GM12878 (cell line): ENCODE data around the gene SORCS2. TPM values are rescaled to one million over a fixed set of nuclear protein-coding genes. Genes with fewer than 3 reads are reported as not detected.

Experiments used
- ATAC-seq: fragments of 200-7000 bp; cut with Tn5 transposase; 3 replicates; pipeline ENCODE4 v1.9.1; 2020; ENCODE audit warnings: mild to moderate bottlenecking, moderate library complexity
- BruUV-seq: library from RNA; stranded (reverse); fragments of 400-500 nt; replicated peaks from 2 replicates; lab custom pipeline; 2021; lab: Mats Ljungman, UMichigan
- CTCF ChIA-PET: fragments of 300-600 bp; sonication (Branson Sonifier 250); formaldehyde crosslinking; extraction: SDS; loops from one replicate; lab custom pipeline; 2021; ENCODE audit warnings: inconsistent platforms; lab: Yijun Ruan, JAX
- POLR2A ChIA-PET: fragments of 350-600 bp; formaldehyde crosslinking; extraction: SDS; loops from one replicate; lab custom pipeline; 2021; ENCODE audit warnings: inconsistent platforms; lab: Charles Lee
- RAD21 ChIA-PET: fragments of 300-600 bp; sonication (Branson Sonifier 250); formaldehyde crosslinking; loops from one replicate; lab custom pipeline; 2023; ENCODE audit warnings: antibody characterized with exemption; ENCODE audit not compliant: unreplicated experiment; lab: Charles Lee
- SMC1A ChIA-PET: fragments of 300-600 bp; sonication (Branson Sonifier 250); formaldehyde crosslinking; loops from one replicate; lab custom pipeline; 2023; ENCODE audit not compliant: unreplicated experiment, uncharacterized antibody; lab: Charles Lee
- DNase-seq: peaks from one replicate; pipeline ENCODE4 v3.0.0-alpha.2; 2011; ENCODE audit warnings: low read depth, low spot score
- FAIRE-seq: peaks from 3 replicates; lab custom pipeline; 2011; peaks lifted over from hg19 to GRCh38; lab: Jason Lieb, UNC
- H2AFZ ChIP-seq: 2 replicates; pipeline ENCODE4 v1.6.0; 2011; ENCODE audit warnings: low read depth, low read length, control low read depth; ENCODE audit not compliant: control insufficient read depth
- H3K27ac ChIP-seq: 2 replicates; pipeline ENCODE4 v1.5.1; 2011; ENCODE audit warnings: control low read depth; ENCODE audit not compliant: control insufficient read depth, insufficient read depth
- H3K27me3 ChIP-seq, 2 experiments: replicated peaks in 1 of 2; 2 replicates each; pipeline versions ENCODE4 v1.6.0 to v1.6.1; 2011; ENCODE audit warnings: low read length in 1 of 2; ENCODE audit not compliant: control insufficient read depth in 2 of 2, insufficient read depth in 2 of 2
- H3K36me3 ChIP-seq, 2 experiments: 2 replicates each; pipeline ENCODE4 v1.5.1; 2011; ENCODE audit warnings: low read length in 1 of 2; ENCODE audit not compliant: control insufficient read depth in 2 of 2, insufficient read depth in 2 of 2
- H3K4me1 ChIP-seq: 2 replicates; pipeline ENCODE4 v1.6.1; 2011; ENCODE audit warnings: mild to moderate bottlenecking, low read length, moderate library complexity, mixed read lengths; ENCODE audit not compliant: control insufficient read depth, insufficient read depth
- H3K4me2 ChIP-seq: 2 replicates; pipeline ENCODE4 v1.6.0; 2011; ENCODE audit warnings: control low read depth; ENCODE audit not compliant: control insufficient read depth, insufficient read depth
- H3K4me3 ChIP-seq: fragments of 200-600 bp; sonication (generic); 2 replicates; pipeline ENCODE4 v1.5.1; 2016
- H3K79me2 ChIP-seq: 2 replicates; pipeline ENCODE4 v1.6.0; 2011; ENCODE audit warnings: low read length; ENCODE audit not compliant: control insufficient read depth, insufficient read depth
- H3K9ac ChIP-seq: 2 replicates; pipeline ENCODE4 v1.8.0; 2011; ENCODE audit warnings: low read length, control low read depth, mixed read lengths; ENCODE audit not compliant: control insufficient read depth, insufficient read depth
- H3K9me3 ChIP-seq: replicated peaks from 3 replicates; pipeline ENCODE4 v1.5.1; 2011; ENCODE audit warnings: mild to moderate bottlenecking, low read length; ENCODE audit not compliant: control insufficient read depth, insufficient read depth
- H4K20me1 ChIP-seq: 2 replicates; pipeline ENCODE4 v1.6.0; 2011; ENCODE audit not compliant: control insufficient read depth, insufficient read depth
- BHLHE40 ChIP-seq, 2 experiments: fragments of 450-650 bp in 1 of 2; IDR thresholded peaks; 2 replicates each; pipeline ENCODE4 v1.6.1; 2011 to 2017; ENCODE audit warnings: low read depth in 2 of 2, borderline replicate concordance in 1 of 2, improper control_type of control experiment in 1 of 2, low read length in 1 of 2, mild to moderate bottlenecking in 1 of 2
- CBFB ChIP-seq: IDR thresholded peaks from 2 replicates; pipeline ENCODE4 v1.6.1; 2016; ENCODE audit warnings: antibody characterized with exemption, low read depth
- EED ChIP-seq: sonication (generic); IDR thresholded peaks from 2 replicates; pipeline ENCODE4 v1.6.1; 2016; ENCODE audit warnings: antibody characterized with exemption, low read depth
- ETV6 ChIP-seq, 2 experiments: fragments of 450-650 bp in 1 of 2; IDR thresholded peaks in 1 of 2; conservative IDR thresholded peaks in 1 of 2; 2 replicates each; pipeline ENCODE4 v1.6.1; 2014; ENCODE audit warnings: antibody characterized with exemption in 1 of 2, borderline replicate concordance in 1 of 2, low read depth in 1 of 2, mild to moderate bottlenecking in 1 of 2, moderate library complexity in 1 of 2
- HDAC6 ChIP-seq: fragments of 200-600 bp; sonication (generic); IDR thresholded peaks from one replicate; pipeline ENCODE4 v1.8.0; 2017; ENCODE audit warnings: antibody characterized with exemption; ENCODE audit not compliant: unreplicated experiment
- MTA3 ChIP-seq: IDR thresholded peaks from 2 replicates; pipeline ENCODE4 v1.6.1; 2012; ENCODE audit warnings: low read length, inconsistent platforms, borderline replicate concordance
- PAX8 ChIP-seq: fragments of 450-650 bp; IDR thresholded peaks from 2 replicates; pipeline ENCODE4 v1.6.1; 2017; ENCODE audit warnings: mild to moderate bottlenecking, moderate library complexity
- RCOR1 ChIP-seq: conservative IDR thresholded peaks from 2 replicates; pipeline ENCODE4 v1.6.1; 2012; ENCODE audit warnings: low read depth, low read length, improper control_type of control experiment
- STAT3 ChIP-seq: IDR thresholded peaks from 2 replicates; pipeline ENCODE4 v1.6.1; 2011; ENCODE audit warnings: low read depth, low read length, improper control_type of control experiment
- SUZ12 ChIP-seq: fragments of 200-600 bp; sonication (generic); IDR thresholded peaks from one replicate; pipeline ENCODE4 v1.6.1; 2018; ENCODE audit warnings: antibody characterized with exemption, mild to moderate bottlenecking; ENCODE audit not compliant: unreplicated experiment
- TAF1 ChIP-seq: IDR thresholded peaks from 2 replicates; pipeline ENCODE4 v1.6.1; 2011; ENCODE audit warnings: mild to moderate bottlenecking, low read depth, low read length, borderline replicate concordance
- TBL1XR1 ChIP-seq: IDR thresholded peaks from 2 replicates; pipeline ENCODE4 v1.6.1; 2012; ENCODE audit warnings: low read depth, low read length, improper control_type of control experiment
- TCF12 ChIP-seq: IDR thresholded peaks from 2 replicates; pipeline ENCODE4 v1.6.1; 2011; ENCODE audit warnings: low read depth, mild to moderate bottlenecking, low read length
- WGBS: methylation state at CpG from one replicate; pipeline ENCODE4 v1.1.6; 2016; ENCODE audit warnings: low lambda C conversion rate; ENCODE audit not compliant: insufficient replicate concordance, insufficient coverage; ENCODE audit errors: missing lambda C conversion rate; 5-methylcytosine and 5-hydroxymethylcytosine counted together
- in situ Hi-C: fragments of 300-500 bp; cut with MboI; formaldehyde crosslinking; loops from 9 replicates; pipeline ENCODE4 v1.14.3; 2018; ENCODE audit warnings: mixed read lengths
- intact Hi-C: fragments of 100-400 bp; cut with micrococcal nuclease; formaldehyde crosslinking; loops from one replicate; pipeline ENCODE4 v1.14.2; 2022; ENCODE audit not compliant: unreplicated experiment
- polyA plus RNA-seq, 11 experiments: library from polyadenylated mRNA; depleted of rRNA in 4 of 11; unstranded in 6 of 11; stranded (reverse) in 5 of 11; fragments of >200 nt; fragmentation: Nextera tagmentation in 4 of 11; fragmentation: Illumina TruSeq in 1 of 11; extraction: Ambion mirVana in 4 of 11; extraction: Trizol in 1 of 11; gene quantifications; 1 replicate in 1 of 11; 2 replicates in 10 of 11; pipeline versions ENCODE4 v1.2.1 to v1.2.3, GENCODE V29; 2011 to 2016; ENCODE audit warnings: inconsistent platforms in 2 of 11, missing spikeins in 2 of 11, low read depth in 1 of 11
- total RNA-seq, 4 experiments: library from RNA; depleted of rRNA in 3 of 4; stranded (reverse); fragments of >200 nt in 3 of 4; fragmentation: Illumina TruSeq in 1 of 4; extraction: Trizol in 1 of 4; gene quantifications; 2 replicates each; pipeline versions ENCODE4 v1.2.1 to v1.2.3, GENCODE V29; 2013 to 2021
- TF ChIP-seq, protein P1 (sequence below): fragments of 450-650 bp; IDR thresholded peaks from 2 replicates; pipeline ENCODE4 v1.6.1; 2017; ENCODE audit warnings: mild to moderate bottlenecking
- TF ChIP-seq, protein P2 (sequence below): fragments of 150-350 bp; IDR thresholded peaks from 2 replicates; pipeline ENCODE4 v1.6.1; 2014; ENCODE audit warnings: mild to moderate bottlenecking, low read depth, low read length
- TF ChIP-seq, protein P3 (sequence below): fragments of 450-650 bp; IDR thresholded peaks from 2 replicates; pipeline ENCODE4 v1.6.1; 2016; ENCODE audit warnings: mild to moderate bottlenecking

Gene SORCS2
- total and polyA plus RNA-seq, 10 of the 15 experiments (the other 5 are each of a cell fraction or from before 2014, with no cell fraction given), result 0.01 to 0.15 (median 0.05) TPM; not detected in 5

DNA sequence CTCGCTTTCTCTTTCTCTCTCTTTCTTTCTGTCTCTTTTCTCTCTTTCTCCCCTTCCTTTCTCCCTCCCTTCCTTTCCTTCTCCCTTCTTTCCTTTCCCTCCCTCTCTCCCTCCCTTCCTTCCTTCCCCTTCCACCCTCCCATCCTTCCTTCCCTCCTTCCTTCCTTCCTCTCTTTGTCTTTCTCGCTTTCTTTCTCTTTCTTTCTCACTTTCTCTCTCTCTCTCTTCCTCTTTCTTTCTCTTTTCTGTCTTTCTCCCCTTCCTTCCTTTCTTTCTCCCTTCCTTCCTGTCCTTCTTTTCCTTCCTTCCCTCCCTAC is 2.1 kb upstream of the SORCS2 start:
- ChIA-PET CTCF (no interaction called here), RAD21 (no interaction called here), POLR2A (no interaction called here), SMC1A (interaction anchor here (0.6 kb wide), 1 partner anchor 205 kb away, joined by 3 read pairs; no protein-coding TSS in a partner anchor)
- Histone ChIP-seq H4K20me1 (no peaks in the 10 kb centered on the region; the same call in 1 of the 2 replicates), H2AFZ (no peak overlapping the region), H3K9ac (no peak overlapping the region), H3K4me1 (no peaks in the 10 kb centered on the region), H3K27me3 (peaks cover 2 to 4% of the 10 kb centered on the region in 2 experiments; a peak in 3 of 4 replicates), H3K36me3 (no peaks in the 10 kb centered on the region), H3K4me2 (no peak overlapping the region), H3K4me3 (no peak overlapping the region), H3K27ac (no peak overlapping the region), H3K79me2 (no peaks in the 10 kb centered on the region), H3K9me3 (no peaks in the 10 kb centered on the region)
- intact Hi-C loops (loop anchor here (5.0 kb wide), 2 partner anchors 147 to 612 kb away; no protein-coding TSS in a partner anchor), in situ Hi-C loops (loop anchor here (10.0 kb wide), 1 partner anchor 525 kb away; no protein-coding TSS in a partner anchor)
- ATAC-seq (no peak), DNase-seq (no peak), FAIRE-seq (no peak)
- WGBS, result 20% methylated on average over 2 of the region's 2 CpGs
- BruUV-seq, result no TSS peak
- TF ChIP-seq BHLHE40 (IDR thresholded peaks at IDR 0.05; ENCODE audit: borderline replicate concordance in 1 of 2, low read depth in 2 of 2, low read length in 1 of 2), result no peak
- TF ChIP-seq, protein P1, sequence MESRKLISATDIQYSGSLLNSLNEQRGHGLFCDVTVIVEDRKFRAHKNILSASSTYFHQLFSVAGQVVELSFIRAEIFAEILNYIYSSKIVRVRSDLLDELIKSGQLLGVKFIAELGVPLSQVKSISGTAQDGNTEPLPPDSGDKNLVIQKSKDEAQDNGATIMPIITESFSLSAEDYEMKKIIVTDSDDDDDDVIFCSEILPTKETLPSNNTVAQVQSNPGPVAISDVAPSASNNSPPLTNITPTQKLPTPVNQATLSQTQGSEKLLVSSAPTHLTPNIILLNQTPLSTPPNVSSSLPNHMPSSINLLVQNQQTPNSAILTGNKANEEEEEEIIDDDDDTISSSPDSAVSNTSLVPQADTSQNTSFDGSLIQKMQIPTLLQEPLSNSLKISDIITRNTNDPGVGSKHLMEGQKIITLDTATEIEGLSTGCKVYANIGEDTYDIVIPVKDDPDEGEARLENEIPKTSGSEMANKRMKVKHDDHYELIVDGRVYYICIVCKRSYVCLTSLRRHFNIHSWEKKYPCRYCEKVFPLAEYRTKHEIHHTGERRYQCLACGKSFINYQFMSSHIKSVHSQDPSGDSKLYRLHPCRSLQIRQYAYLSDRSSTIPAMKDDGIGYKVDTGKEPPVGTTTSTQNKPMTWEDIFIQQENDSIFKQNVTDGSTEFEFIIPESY, result no peak
- no peak for TF ChIP-seq MTA3
- no peak for TF ChIP-seq TBL1XR1
- TF ChIP-seq, protein P2, sequence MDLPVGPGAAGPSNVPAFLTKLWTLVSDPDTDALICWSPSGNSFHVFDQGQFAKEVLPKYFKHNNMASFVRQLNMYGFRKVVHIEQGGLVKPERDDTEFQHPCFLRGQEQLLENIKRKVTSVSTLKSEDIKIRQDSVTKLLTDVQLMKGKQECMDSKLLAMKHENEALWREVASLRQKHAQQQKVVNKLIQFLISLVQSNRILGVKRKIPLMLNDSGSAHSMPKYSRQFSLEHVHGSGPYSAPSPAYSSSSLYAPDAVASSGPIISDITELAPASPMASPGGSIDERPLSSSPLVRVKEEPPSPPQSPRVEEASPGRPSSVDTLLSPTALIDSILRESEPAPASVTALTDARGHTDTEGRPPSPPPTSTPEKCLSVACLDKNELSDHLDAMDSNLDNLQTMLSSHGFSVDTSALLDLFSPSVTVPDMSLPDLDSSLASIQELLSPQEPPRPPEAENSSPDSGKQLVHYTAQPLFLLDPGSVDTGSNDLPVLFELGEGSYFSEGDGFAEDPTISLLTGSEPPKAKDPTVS, result no peak
- TF ChIP-seq ETV6 (conservative IDR thresholded peaks at IDR 0.05 in 1 of 2, IDR thresholded peaks at IDR 0.05 in 1 of 2; ENCODE audit: borderline replicate concordance in 1 of 2, low read depth in 1 of 2), result no peak
- no peak for TF ChIP-seq TAF1
- no peak for TF ChIP-seq HDAC6
- TF ChIP-seq PAX8, result no peak
- TF ChIP-seq EED, result no peak
- TF ChIP-seq, protein P3, sequence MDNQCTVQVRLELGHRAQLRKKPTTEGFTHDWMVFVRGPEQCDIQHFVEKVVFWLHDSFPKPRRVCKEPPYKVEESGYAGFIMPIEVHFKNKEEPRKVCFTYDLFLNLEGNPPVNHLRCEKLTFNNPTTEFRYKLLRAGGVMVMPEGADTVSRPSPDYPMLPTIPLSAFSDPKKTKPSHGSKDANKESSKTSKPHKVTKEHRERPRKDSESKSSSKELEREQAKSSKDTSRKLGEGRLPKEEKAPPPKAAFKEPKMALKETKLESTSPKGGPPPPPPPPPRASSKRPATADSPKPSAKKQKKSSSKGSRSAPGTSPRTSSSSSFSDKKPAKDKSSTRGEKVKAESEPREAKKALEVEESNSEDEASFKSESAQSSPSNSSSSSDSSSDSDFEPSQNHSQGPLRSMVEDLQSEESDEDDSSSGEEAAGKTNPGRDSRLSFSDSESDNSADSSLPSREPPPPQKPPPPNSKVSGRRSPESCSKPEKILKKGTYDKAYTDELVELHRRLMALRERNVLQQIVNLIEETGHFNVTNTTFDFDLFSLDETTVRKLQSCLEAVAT, result no peak
- no peak for TF ChIP-seq CBFB
- TF ChIP-seq RCOR1, result no peak
- no peak for TF ChIP-seq STAT3
- no peak for TF ChIP-seq TCF12
- no peak for TF ChIP-seq SUZ12
